SJCRH30 (cell line): ENCODE measurements around the gene RTL9. TPM values are rescaled to one million over a fixed set of nuclear protein-coding genes. Genes with fewer than 3 reads are reported as not detected.

Experiments used
- DNase-seq, 2 experiments: peaks; one replicate each; pipeline ENCODE4 v3.0.0-alpha.2; 2015 to 2020
- H3K27ac ChIP-seq: fragments of 250-450 bp; sonication (Bioruptor Pico); 2 replicates; pipeline ENCODE4 v1.5.1; 2020; ENCODE audit warnings: mild to moderate bottlenecking, moderate library complexity
- H3K27me3 ChIP-seq: fragments of 250-450 bp; sonication (Bioruptor Pico); 2 replicates; pipeline ENCODE4 v1.5.1; 2020; ENCODE audit warnings: mild to moderate bottlenecking, moderate library complexity
- H3K36me3 ChIP-seq: fragments of 250-450 bp; sonication (Bioruptor Pico); 2 replicates; pipeline ENCODE4 v1.5.1; 2020; ENCODE audit warnings: mild to moderate bottlenecking, moderate library complexity
- H3K4me1 ChIP-seq: fragments of 250-450 bp; sonication (Bioruptor Pico); 2 replicates; pipeline ENCODE4 v1.5.1; 2020; ENCODE audit warnings: mild to moderate bottlenecking, moderate library complexity
- H3K4me3 ChIP-seq: fragments of 250-450 bp; sonication (Bioruptor Pico); 2 replicates; pipeline ENCODE4 v1.5.1; 2020; ENCODE audit warnings: mild to moderate bottlenecking, moderate library complexity
- H3K9me3 ChIP-seq: fragments of 250-450 bp; sonication (Bioruptor Pico); replicated peaks from 2 replicates; pipeline ENCODE4 v1.5.1; 2020; ENCODE audit warnings: mild to moderate bottlenecking, moderate library complexity
- total RNA-seq: library from RNA; depleted of rRNA; stranded (reverse); fragments of >200 nt; shearing (Covaris generic); gene quantifications from 2 replicates; pipeline ENCODE4 v1.2.3, GENCODE V29; 2014; rRNA removed

RTL9 gene
- total RNA-seq, 1 experiment from 2014 or later, result 2.0 TPM

DNA sequence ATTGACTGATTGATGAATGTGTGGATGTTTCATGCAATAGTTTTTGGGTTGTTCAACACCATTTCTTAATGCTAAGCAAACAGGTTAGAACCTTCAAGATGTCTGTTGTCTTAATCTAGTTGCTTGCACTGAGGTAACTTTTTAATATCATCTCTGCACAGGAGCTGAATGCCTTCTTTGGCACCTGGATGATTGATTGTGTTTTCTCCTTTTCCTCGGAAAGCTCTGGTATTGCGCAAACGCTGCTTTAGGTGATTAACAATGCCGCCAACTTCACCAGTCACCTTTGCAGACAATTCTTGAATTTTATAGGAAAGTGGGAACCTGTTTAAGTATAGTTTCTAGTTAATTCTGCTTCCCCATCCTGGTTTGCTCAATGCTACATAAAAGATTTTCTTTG, 48.2 kb downstream of the RTL9 start:
- no peaks in the 10 kb centered on the region for H3K27me3 ChIP-seq
- no peak for DNase-seq
- 0 out of 2 replicates have a peak, but pooled peaks cover 2% of the 10 kb centered on the region for H3K4me1 ChIP-seq
- H3K9me3 ChIP-seq, result no peaks in the 10 kb centered on the region
- no peak overlapping the region for H3K4me3 ChIP-seq
- H3K27ac ChIP-seq, result no peak overlapping the region
- H3K36me3 ChIP-seq, result no peaks in the 10 kb centered on the region

GRCh38 chrX:110407910-110408545, 49.4 kb downstream of the RTL9 start:
- peak; percentile 53 to 81 for DNase-seq
- Histone ChIP-seq H3K27me3 (no peaks in the 10 kb centered on the region), H3K4me3 (no peak overlapping the region), H3K4me1 (peaks cover 4% of the 10 kb centered on the region), H3K27ac (no peak overlapping the region), H3K36me3 (no peaks in the 10 kb centered on the region), H3K9me3 (no peaks in the 10 kb centered on the region)

Other genes starting within 250 kb of the RTL9 start
- 11.2 and 12.4 TPM in 2 replicates for gene AMMECR1, start 40.8 kb upstream of the RTL9 start, total RNA-seq